Esophagus squamous epithelium (tissue), 5 donors: ENCODE measurements around the gene SCAPER. TPM values are rescaled to one million over a fixed set of nuclear protein-coding genes. Genes with fewer than 3 reads are reported as not detected.

ENCODE experiments used
- DNase-seq: peaks from one replicate; lab custom pipeline; 2025; lab: John Stamatoyannopoulos, UW
- H3K27ac ChIP-seq, 4 donors: fragments of 200-600 bp; sonication (generic); one replicate each; pipeline ENCODE4 v1.5.1; 2016 to 2019; ENCODE audit warnings: mild to moderate bottlenecking in 1 of 4
- H3K27me3 ChIP-seq, 4 donors: fragments of 200-600 bp; sonication (generic); 1 replicate in 3 of 4; 2 replicates in 1 of 4; pipeline versions ENCODE4 v1.5.1 to v1.6.0; 2017 to 2021; ENCODE audit warnings: antibody characterized with exemption in 1 of 4
- H3K36me3 ChIP-seq, 3 donors: fragments of 200-600 bp; sonication (generic); one replicate each; pipeline ENCODE4 v1.5.1; 2016 to 2019
- H3K4me1 ChIP-seq, 3 donors: fragments of 200-600 bp; sonication (generic); one replicate each; pipeline ENCODE4 v1.5.1; 2017 to 2019
- H3K4me3 ChIP-seq, 4 donors: fragments of 200-600 bp; sonication (generic); 1 replicate in 3 of 4; 2 replicates in 1 of 4; pipeline ENCODE4 v1.5.1; 2016 to 2019; ENCODE audit warnings: mild to moderate bottlenecking in 2 of 4, moderate library complexity in 1 of 4
- H3K9me3 ChIP-seq, 3 donors: fragments of 200-600 bp; sonication (generic); one replicate each; pipeline ENCODE4 v1.5.1; 2016 to 2019
- CTCF ChIP-seq, 6 experiments: fragments of 450-650 bp in 4 of 6; fragments of 200-600 bp in 2 of 6; sonication (generic) in 2 of 6; IDR thresholded peaks; one replicate each; pipeline ENCODE4 v1.5.1; 2016 to 2019; ENCODE audit warnings: antibody characterized with exemption in 6 of 6, mild to moderate bottlenecking in 4 of 6, moderate library complexity in 4 of 6
- POLR2A ChIP-seq, 4 donors: fragments of 450-650 bp; IDR thresholded peaks; one replicate each; pipeline ENCODE4 v1.6.1; 2017; ENCODE audit warnings: antibody characterized with exemption in 4 of 4, mild to moderate bottlenecking in 4 of 4, moderate library complexity in 3 of 4
- WGBS, 2 donors: methylation state at CpG; one replicate each; pipeline ENCODE4 v1.1.5; 2018; 5-methylcytosine and 5-hydroxymethylcytosine counted together
- intact Hi-C: fragments of 100-400 bp; cut with DNase I; formaldehyde crosslinking; loops from one replicate; pipeline ENCODE4 v1.15.0; 2022
- total RNA-seq, 4 donors: library from RNA; depleted of rRNA; stranded (reverse); fragments of >200 nt; gene quantifications; one replicate each; pipeline ENCODE4 v1.1.0, GENCODE V29; 2016
- donor health status: DM: yes; HTN: yes; CAD: no.

SCAPER gene
- total RNA-seq, 4 donors from 2014 or later, result 18.3 to 30.1 (median 25.3) TPM

- Histone ChIP-seq H3K36me3 (no peaks in the 10 kb centered on the region), H3K27me3 (no peaks in the 10 kb centered on the region), H3K27ac (no peak overlapping the region), H3K4me1 (no peaks in the 10 kb centered on the region), H3K4me3 (no peak overlapping the region), H3K9me3 (no peaks in the 10 kb centered on the region)
- no peak for DNase-seq
- intact Hi-C loops, result no loop called here
- TF ChIP-seq POLR2A (IDR thresholded peaks at IDR 0.05), result no peak
- peak in 1 of 6 experiments; percentile 5 for TF ChIP-seq CTCF (IDR thresholded peaks at IDR 0.05)
These were observed 262.5 kb downstream of the SCAPER start for GRCh38 chr15:76642671-76643070.

GRCh38 chr15:76637166-76637565 is 268.0 kb downstream of the SCAPER start:
- Histone ChIP-seq H3K4me1 (no peaks in the 10 kb centered on the region), H3K27me3 (no peaks in the 10 kb centered on the region), H3K4me3 (no peak overlapping the region), H3K36me3 (peaks cover 0 to 13% (median 0%) of the 10 kb centered on the region in 3 donors), H3K9me3 (peaks cover 0 to 9% (median 0%) of the 10 kb centered on the region in 3 donors), H3K27ac (no peak overlapping the region)
- intact Hi-C loops, result no loop called here
- TF ChIP-seq CTCF (IDR thresholded peaks at IDR 0.05) (no peak), POLR2A (IDR thresholded peaks at IDR 0.05) (no peak)
- DNase-seq, result no peak
- WGBS, 2 donors, result 94 to 95% methylated on average over 1 of the region's 1 CpG

- DNase-seq, result no peak
- Histone ChIP-seq H3K27ac (no peak overlapping the region), H3K9me3 (peaks cover 0 to 9% (median 0%) of the 10 kb centered on the region in 3 donors), H3K4me3 (no peak overlapping the region), H3K27me3 (no peaks in the 10 kb centered on the region), H3K36me3 (peaks cover 0 to 13% (median 0%) of the 10 kb centered on the region in 3 donors), H3K4me1 (no peaks in the 10 kb centered on the region)
- TF ChIP-seq CTCF (IDR thresholded peaks at IDR 0.05) (no peak), POLR2A (IDR thresholded peaks at IDR 0.05) (no peak)
- intact Hi-C loops, result no loop called here
These were observed 269.1 kb downstream of the SCAPER start for GRCh38 chr15:76636059-76636458.

GRCh38 chr15:76626611-76627010 is 278.5 kb downstream of the SCAPER start:
- intact Hi-C loops, result no loop called here
- Histone ChIP-seq H3K9me3 (no peaks in the 10 kb centered on the region), H3K4me1 (no peaks in the 10 kb centered on the region), H3K27ac (no peak overlapping the region), H3K36me3 (peaks cover 0 to 10% (median 0%) of the 10 kb centered on the region in 3 donors), H3K4me3 (no peak overlapping the region), H3K27me3 (no peaks in the 10 kb centered on the region)
- no peak for DNase-seq
- TF ChIP-seq POLR2A (IDR thresholded peaks at IDR 0.05), result no peak
- TF ChIP-seq CTCF (IDR thresholded peaks at IDR 0.05), result no peak
- WGBS, 2 donors, result 79 to 81% methylated on average over 4 of the region's 4 CpGs

- no peak for DNase-seq
- WGBS, 2 donors, result 89 to 97% methylated on average over 3 of the region's 4 CpGs
These were observed 279.9 kb downstream of the SCAPER start for GRCh38 chr15:76625267-76625666.

More at GRCh38 chr15:76625267-76625666, 279.9 kb downstream of the SCAPER start:
- no peak overlapping the region for H3K27ac ChIP-seq
- H3K4me1 ChIP-seq, result no peaks in the 10 kb centered on the region
- TF ChIP-seq POLR2A (IDR thresholded peaks at IDR 0.05) (no peak), CTCF (IDR thresholded peaks at IDR 0.05) (no peak)
- H3K9me3 ChIP-seq, result no peaks in the 10 kb centered on the region
- H3K4me3 ChIP-seq, result no peak overlapping the region
- no peaks in the 10 kb centered on the region for H3K27me3 ChIP-seq
- peaks cover 0 to 23% (median 0%) of the 10 kb centered on the region in 3 donors for H3K36me3 ChIP-seq
- intact Hi-C loops, result no loop called here
